Subcutaneous adipose tissue (tissue), 4 donors: ENCODE results near the gene MGAT5. TPM values are rescaled to one million over a fixed set of nuclear protein-coding genes. Genes with fewer than 3 reads are reported as not detected.

Experiments used
- total RNA-seq, 4 donors: library from RNA; depleted of rRNA; stranded (reverse); fragments of >200 nt; gene quantifications; one replicate each; pipeline ENCODE4 v1.1.0, GENCODE V29; 2016
- TF ChIP-seq, protein P1 (sequence below): fragments of 450-650 bp; IDR thresholded peaks from one replicate; pipeline ENCODE4 v1.5.1; 2016; ENCODE audit warnings: low read depth, mild to moderate bottlenecking, control low read depth, antibody characterized with exemption, moderate library complexity

The MGAT5 gene
- total RNA-seq, 4 donors from 2014 or later = 22.0 to 42.8 (median 32.2) TPM

DNA sequence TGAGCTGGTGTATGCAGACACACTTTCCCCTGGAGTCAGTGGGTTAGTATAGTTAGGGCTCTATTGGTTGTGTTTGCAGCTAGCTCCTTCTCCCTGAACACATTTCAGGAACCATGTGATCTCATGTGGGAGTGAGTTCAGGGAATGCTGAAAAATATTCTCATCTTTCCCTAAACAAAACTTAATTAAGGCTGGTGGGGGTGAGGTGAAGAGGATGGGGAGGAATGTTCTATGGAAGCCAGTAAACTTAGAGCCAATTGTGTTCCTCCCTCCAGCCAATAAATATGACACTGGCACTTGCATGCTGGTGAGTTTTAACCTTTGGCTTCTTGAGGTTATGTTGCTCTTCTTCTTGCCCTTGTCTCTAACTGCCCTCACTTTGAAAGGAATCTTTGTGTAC, 952 bp downstream of the MGAT5 start:
- TF ChIP-seq, protein P1, sequence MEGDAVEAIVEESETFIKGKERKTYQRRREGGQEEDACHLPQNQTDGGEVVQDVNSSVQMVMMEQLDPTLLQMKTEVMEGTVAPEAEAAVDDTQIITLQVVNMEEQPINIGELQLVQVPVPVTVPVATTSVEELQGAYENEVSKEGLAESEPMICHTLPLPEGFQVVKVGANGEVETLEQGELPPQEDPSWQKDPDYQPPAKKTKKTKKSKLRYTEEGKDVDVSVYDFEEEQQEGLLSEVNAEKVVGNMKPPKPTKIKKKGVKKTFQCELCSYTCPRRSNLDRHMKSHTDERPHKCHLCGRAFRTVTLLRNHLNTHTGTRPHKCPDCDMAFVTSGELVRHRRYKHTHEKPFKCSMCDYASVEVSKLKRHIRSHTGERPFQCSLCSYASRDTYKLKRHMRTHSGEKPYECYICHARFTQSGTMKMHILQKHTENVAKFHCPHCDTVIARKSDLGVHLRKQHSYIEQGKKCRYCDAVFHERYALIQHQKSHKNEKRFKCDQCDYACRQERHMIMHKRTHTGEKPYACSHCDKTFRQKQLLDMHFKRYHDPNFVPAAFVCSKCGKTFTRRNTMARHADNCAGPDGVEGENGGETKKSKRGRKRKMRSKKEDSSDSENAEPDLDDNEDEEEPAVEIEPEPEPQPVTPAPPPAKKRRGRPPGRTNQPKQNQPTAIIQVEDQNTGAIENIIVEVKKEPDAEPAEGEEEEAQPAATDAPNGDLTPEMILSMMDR = no peak

DNA sequence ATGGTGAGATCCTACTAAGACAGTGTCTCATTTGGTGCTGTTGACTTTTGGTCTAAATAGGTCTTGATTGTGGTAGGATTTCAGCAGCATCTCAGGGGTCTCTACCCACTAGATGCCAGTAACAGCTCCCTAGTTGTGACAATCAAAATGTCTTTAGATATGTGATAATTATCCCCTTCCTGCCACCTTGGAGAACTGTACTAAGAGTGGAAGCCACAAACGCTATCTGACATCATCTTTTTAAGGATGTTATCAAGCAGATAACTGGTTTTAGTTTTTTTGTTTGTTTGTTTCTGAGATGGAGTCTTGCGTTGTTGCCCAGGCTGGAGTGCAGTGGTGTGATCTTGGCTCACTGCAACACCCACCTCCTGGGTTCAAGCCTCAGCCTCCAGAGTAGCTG, 3.1 kb downstream of the MGAT5 start:
- TF ChIP-seq, protein P1 = no peak

DNA sequence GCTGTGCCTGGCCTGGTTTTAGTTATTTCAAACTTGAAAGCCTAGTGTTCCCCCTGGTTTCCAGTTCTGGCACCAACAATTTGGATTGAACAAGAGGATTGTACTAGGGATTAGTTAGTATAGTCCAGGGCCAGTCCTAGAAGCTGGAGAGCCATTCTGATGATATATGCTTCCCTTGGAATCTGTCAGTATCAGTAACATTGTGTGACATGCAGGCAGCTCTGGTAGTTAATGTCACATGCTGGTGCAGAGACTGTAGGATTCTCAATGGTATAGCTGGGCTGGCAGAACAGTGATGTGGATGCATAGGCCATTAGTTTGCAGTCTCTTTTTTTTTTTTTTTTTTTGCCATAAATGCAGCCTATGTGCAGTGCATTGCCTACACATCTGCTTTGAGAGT, 3.6 kb downstream of the MGAT5 start:
- TF ChIP-seq, protein P1 = no peak

DNA sequence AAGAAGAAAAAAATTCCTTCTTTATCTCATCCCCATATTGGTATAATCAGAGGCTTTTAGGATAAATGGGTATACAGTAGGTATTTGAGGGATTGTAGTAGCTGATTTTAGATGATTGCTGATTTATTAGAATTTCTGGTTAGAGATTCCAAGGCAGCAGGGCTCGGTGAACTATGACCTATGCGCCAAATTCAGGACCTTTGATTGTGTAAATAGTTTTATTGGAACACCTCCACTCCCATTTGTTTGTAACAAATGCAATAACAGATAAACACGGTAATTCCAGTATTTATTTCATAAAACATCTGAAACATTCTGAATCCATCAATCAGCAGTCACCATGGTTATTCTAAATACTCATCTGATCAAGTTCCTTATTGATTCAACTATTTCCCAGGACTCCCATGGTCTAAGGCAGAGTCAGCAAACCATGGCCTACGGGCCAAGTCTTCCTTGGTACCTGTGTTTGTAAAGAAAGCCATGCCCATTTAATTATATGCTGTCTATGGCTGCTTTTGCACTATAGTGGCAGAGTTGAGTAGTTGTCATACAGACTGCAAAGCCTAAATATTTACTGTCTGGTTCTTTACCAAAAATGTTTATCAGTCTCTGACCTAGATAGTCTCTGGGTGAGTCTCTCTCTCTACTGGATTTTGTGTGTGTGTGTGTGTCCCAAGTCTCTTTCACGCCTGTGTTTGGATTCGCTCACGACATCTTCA, 4.3 kb downstream of the MGAT5 start:
- TF ChIP-seq, protein P1 = no peak

DNA sequence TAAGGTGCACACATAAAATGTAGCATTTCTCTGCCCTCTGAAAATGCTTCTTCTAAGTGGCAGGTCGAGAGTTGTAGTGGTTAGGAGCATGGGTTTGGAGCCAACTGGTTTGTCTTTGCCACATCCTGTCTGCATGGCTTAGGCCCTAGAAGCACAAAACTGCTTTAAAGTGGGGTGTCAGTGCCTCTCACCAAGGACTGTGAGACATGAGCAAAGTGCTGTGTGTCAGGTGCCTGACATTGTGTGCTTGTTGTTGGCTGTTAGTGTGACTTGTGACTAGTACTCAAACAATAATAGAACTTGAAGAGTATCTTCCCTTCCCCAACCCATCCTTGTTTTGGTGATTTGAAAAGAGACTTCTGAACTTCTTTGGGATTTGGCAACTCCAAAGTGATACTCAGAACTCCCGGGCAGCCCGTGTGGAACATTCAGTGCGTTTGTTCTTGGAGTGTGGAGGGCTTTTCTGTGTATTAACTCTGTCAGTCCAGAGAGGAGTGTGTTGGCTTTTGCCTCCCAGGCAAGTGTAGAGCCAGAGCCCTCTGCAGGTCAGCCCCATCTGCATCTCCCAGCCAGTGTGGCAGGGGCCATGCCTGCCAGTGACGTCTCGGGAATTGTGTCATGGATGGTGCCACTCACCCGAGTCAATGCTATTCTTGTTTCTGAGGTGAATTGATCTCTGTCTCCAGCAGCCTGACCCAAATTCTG, 5.0 kb downstream of the MGAT5 start:
- TF ChIP-seq, protein P1 = no peak

DNA sequence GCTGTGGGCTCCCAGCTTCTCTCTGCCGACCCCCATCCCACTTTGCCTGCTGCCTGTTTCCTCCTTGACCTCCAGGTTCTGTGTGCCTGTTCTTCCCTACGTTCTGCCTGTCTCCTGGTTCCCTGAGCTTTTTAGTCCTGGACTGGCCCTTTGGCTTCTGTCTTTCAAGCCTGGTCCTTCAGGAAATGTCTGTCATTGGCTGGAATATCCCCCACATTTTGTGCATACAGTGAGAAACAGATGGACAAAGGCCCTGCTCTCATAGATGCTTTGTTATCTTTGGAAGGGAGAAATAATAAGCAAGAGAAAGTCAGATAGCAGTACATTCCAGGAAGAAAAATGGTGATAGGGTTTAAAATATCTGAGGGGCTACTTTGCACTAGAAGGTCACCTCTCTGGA, 5.7 kb downstream of the MGAT5 start:
- TF ChIP-seq, protein P1 = no peak

DNA sequence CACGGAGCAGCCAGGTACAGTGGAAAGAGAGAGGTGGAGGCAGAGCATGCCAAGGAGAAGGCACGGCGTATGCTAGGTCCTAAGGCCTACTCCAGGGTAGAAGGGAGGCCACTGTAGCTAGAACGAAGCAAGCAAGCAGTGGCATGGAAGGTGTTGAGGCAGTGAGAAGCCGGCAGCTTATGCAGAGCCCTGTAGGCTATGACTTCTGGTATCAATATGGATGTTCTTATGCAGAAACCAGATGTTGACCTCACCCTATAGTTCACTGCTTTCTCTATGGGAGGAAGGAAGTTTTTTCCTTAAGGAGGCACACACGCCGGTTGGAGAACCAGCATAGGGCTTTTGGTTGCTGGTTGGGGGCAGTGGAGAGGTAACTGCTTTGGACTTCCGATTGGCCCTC, 6.1 kb downstream of the MGAT5 start:
- TF ChIP-seq, protein P1 = no peak
